RWPE2 (cell line): Measurements from ENCODE around the gene ANTXR1.

Source experiments
- ATAC-seq: fragments of 200-7000 bp; cut with Tn5 transposase; 3 replicates; pipeline ENCODE4 v1.9.1; 2021; ENCODE audit warnings: low read depth
- DNase-seq: peaks from one replicate; pipeline ENCODE4 v3.0.0-alpha.2; 2020; ENCODE audit warnings: low spot score
- H3K27ac ChIP-seq: fragments of 450-650 bp; 2 replicates; pipeline ENCODE4 v1.5.1; 2017; ENCODE audit warnings: mild to moderate bottlenecking; ENCODE audit not compliant: poor library complexity, severe bottlenecking
- H3K27me3 ChIP-seq: fragments of 250-450 bp; sonication (Bioruptor Pico); 2 replicates; pipeline ENCODE4 v1.5.1; 2021; ENCODE audit warnings: mild to moderate bottlenecking, moderate library complexity; ENCODE audit not compliant: insufficient read depth, poor library complexity, severe bottlenecking
- H3K36me3 ChIP-seq: fragments of 250-450 bp; sonication (Bioruptor Pico); 2 replicates; pipeline ENCODE4 v1.5.1; 2020; ENCODE audit warnings: low read depth, mild to moderate bottlenecking, moderate library complexity
- H3K4me1 ChIP-seq: fragments of 250-450 bp; sonication (Bioruptor Pico); 2 replicates; pipeline ENCODE4 v1.5.1; 2021; ENCODE audit warnings: mild to moderate bottlenecking, moderate library complexity; ENCODE audit not compliant: insufficient read depth, poor library complexity, severe bottlenecking
- H3K4me3 ChIP-seq: fragments of 250-450 bp; sonication (Bioruptor Pico); 2 replicates; pipeline ENCODE4 v1.5.1; 2021; ENCODE audit warnings: mild to moderate bottlenecking, moderate library complexity; ENCODE audit not compliant: severe bottlenecking
- H3K9me3 ChIP-seq: fragments of 250-450 bp; sonication (Bioruptor Pico); 2 replicates; pipeline ENCODE4 v1.5.1; 2021; ENCODE audit warnings: mild to moderate bottlenecking, moderate library complexity; ENCODE audit not compliant: severe bottlenecking
- TF ChIP-seq, protein P1 (sequence below): fragments of 450-650 bp; IDR thresholded peaks from one replicate; pipeline ENCODE4 v1.5.1; 2017; ENCODE audit warnings: mild to moderate bottlenecking, moderate library complexity; ENCODE audit not compliant: poor library complexity, severe bottlenecking

ANTXR1 gene

DNA sequence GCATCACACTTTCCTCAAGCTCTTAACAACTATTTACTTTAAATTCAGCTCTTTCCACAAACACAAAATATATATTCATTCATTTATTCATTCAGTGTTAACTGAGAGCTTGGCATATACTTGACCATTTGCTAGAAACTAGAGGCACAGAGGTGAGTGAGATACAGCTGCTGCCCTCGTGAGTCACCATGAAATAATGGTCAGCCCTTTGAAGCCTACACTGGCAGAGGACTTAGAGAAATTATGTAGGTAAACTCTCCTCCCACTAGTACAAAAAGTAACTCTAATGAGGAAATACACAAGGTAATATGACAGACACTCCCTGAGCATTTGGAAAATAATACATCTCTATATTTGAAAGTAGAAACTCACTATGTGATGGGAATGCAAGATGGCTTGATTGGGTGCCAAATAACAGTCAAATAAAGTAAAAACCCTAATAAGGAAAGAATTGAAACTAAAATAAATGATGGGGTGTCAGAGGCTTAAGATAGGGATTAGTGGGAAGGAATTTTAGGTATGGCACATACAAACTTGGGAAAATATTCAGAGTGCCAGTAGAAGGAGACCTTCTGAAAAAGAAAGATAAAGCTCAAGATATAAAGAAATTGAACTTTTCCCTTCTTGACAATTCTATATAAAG, 61.1 kb downstream of the ANTXR1 start:
- Histone ChIP-seq H3K4me3 (no peak overlapping the region), H3K27me3 (no peaks in the 10 kb centered on the region), H3K4me1 (peaks cover 11% of the 10 kb centered on the region), H3K36me3 (peaks cover 30% of the 10 kb centered on the region), H3K27ac (no peak overlapping the region), H3K9me3 (no peaks in the 10 kb centered on the region)
- ATAC-seq (peak; percentile 74; the same call in 2 of the 3 replicates), DNase-seq (no peak)
- TF ChIP-seq, protein P1, sequence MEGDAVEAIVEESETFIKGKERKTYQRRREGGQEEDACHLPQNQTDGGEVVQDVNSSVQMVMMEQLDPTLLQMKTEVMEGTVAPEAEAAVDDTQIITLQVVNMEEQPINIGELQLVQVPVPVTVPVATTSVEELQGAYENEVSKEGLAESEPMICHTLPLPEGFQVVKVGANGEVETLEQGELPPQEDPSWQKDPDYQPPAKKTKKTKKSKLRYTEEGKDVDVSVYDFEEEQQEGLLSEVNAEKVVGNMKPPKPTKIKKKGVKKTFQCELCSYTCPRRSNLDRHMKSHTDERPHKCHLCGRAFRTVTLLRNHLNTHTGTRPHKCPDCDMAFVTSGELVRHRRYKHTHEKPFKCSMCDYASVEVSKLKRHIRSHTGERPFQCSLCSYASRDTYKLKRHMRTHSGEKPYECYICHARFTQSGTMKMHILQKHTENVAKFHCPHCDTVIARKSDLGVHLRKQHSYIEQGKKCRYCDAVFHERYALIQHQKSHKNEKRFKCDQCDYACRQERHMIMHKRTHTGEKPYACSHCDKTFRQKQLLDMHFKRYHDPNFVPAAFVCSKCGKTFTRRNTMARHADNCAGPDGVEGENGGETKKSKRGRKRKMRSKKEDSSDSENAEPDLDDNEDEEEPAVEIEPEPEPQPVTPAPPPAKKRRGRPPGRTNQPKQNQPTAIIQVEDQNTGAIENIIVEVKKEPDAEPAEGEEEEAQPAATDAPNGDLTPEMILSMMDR = no peak

DNA sequence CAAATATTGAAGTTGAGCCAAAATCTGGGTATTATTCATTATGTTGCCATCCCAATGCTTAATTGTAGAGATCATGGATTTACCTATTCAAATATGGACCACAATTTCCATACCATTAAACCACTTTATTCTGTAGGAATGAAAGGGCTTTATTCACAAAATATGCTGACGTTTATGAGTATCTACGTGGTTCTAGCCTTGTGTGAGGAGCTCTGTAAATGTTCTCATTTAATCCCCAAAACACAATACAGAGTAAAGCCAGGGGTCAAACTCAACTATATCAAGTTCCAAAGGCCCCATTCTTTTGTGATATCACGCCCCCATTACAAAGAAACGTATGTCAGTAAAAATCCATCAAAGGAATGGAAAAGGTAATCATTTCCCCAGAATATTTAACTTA, 61.9 kb downstream of the ANTXR1 start:
- peaks cover 30% of the 10 kb centered on the region for H3K36me3 ChIP-seq
- ATAC-seq (no peak), DNase-seq (no peak)
- peaks cover 11% of the 10 kb centered on the region for H3K4me1 ChIP-seq
- H3K27ac ChIP-seq = no peak overlapping the region
- no peaks in the 10 kb centered on the region for H3K27me3 ChIP-seq
- TF ChIP-seq, protein P1 = no peak
- H3K9me3 ChIP-seq = no peaks in the 10 kb centered on the region
- no peak overlapping the region for H3K4me3 ChIP-seq

DNA sequence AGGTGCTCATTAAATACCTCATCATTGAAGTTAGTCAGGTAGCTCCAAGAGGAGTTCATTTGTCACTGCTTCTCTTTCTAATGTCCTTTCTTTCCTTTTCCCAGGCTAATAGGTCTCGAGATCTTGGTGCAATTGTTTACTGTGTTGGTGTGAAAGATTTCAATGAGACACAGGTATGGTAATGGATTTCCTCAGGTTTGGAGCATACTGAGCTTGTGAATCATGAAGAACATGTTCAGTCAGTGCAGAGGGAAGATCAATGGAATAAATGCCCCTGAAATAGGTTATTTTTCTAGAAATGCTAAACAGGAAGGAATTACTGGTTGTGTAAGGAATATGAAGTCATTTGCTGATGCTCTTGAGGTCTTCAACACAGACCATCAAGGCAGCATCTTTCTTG, 62.5 kb downstream of the ANTXR1 start:
- DNase-seq (no peak), ATAC-seq (no peak)
- H3K27ac ChIP-seq = no peak overlapping the region
- TF ChIP-seq, protein P1 = no peak
- H3K27me3 ChIP-seq = no peaks in the 10 kb centered on the region
- peaks cover 11% of the 10 kb centered on the region for H3K4me1 ChIP-seq
- H3K4me3 ChIP-seq = no peak overlapping the region
- H3K36me3 ChIP-seq = peaks cover 30% of the 10 kb centered on the region
- H3K9me3 ChIP-seq = no peaks in the 10 kb centered on the region

DNA sequence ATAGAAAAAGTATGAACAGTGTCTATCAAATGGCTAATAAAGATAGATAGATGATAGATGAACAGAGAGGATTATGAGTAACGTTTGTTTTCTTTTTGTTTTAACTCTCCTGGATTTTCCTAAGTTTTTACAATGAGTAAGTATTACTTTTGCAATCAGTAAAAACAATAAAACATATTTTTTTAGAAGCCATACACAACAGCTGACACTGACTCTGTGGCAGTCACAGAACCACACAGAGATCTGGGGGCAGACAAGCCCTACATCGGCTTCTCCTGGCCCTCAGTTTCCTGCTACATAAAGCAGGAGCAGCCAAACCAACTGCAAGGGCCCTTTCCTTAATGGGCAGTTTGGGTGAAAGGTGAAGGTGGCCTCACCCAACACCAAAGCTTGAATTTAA, 63.6 kb downstream of the ANTXR1 start:
- H3K9me3 ChIP-seq = no peaks in the 10 kb centered on the region
- no peak for ATAC-seq
- peaks cover 27% of the 10 kb centered on the region for H3K36me3 ChIP-seq
- no peak for DNase-seq
- TF ChIP-seq, protein P1 = no peak
- no peak overlapping the region for H3K27ac ChIP-seq
- H3K4me1 ChIP-seq = peaks cover 11% of the 10 kb centered on the region
- no peaks in the 10 kb centered on the region for H3K27me3 ChIP-seq
- no peak overlapping the region for H3K4me3 ChIP-seq

DNA sequence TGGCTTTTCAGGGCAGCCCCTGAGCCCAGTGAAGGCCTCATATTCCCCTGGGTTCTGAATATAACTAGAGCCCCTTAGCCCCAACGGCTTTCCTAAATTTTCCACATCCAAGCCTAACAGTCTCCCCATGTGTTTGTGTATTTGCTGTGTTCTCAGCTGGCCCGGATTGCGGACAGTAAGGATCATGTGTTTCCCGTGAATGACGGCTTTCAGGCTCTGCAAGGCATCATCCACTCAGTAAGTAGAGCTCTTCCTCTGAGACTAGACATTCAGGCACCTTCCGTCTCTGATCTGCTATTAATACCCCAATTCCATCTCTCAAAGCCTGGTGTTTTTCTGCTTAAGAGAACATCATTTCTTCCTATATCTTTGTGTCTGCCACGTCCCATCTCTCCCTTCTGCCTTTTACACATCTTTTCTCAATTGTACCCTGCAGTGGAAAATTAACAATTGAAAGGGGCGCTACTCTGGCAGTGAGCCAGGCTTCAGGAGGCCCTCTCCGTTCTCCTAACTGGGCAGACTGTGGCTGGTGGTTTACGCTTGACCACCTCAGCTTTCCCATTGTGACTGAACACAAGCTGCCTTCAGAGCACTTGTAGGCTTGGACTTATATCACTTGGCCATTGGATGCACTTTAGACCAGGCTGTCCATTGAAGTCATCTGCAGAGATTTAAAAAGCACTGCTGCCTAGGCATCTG, 64.4 kb downstream of the ANTXR1 start:
- H3K9me3 ChIP-seq = no peaks in the 10 kb centered on the region
- no peak for DNase-seq
- peaks cover 15% of the 10 kb centered on the region for H3K4me1 ChIP-seq
- no peak overlapping the region for H3K4me3 ChIP-seq
- no peaks in the 10 kb centered on the region for H3K27me3 ChIP-seq
- H3K27ac ChIP-seq = no peak overlapping the region
- peaks cover 25% of the 10 kb centered on the region for H3K36me3 ChIP-seq
- TF ChIP-seq, protein P1 = no peak
- no peak for ATAC-seq
